SK-N-SH (cell line): ENCODE measurements around the gene ATE1.

Experiments
- CHD2 ChIP-seq: fragments of 150-350 bp; IDR thresholded peaks from 2 replicates; pipeline ENCODE4 v1.6.1; 2018; ENCODE audit warnings: low read length; ENCODE audit not compliant: partially characterized antibody
- SIN3A ChIP-seq: IDR thresholded peaks from 2 replicates; pipeline ENCODE4 v1.6.1; 2012; ENCODE audit warnings: low read depth, mild to moderate bottlenecking, low read length, moderate library complexity, borderline replicate concordance
- TF ChIP-seq, protein P1 (sequence below): IDR thresholded peaks from 2 replicates; pipeline ENCODE4 v1.4.0; 2012; ENCODE audit warnings: low read depth
- TF ChIP-seq, protein P2 (sequence below): fragments of 200-600 bp; sonication (generic); IDR thresholded peaks from 2 replicates; pipeline ENCODE4 v1.6.1; 2017; ENCODE audit warnings: antibody characterized with exemption, mild to moderate bottlenecking, moderate library complexity

DNA sequence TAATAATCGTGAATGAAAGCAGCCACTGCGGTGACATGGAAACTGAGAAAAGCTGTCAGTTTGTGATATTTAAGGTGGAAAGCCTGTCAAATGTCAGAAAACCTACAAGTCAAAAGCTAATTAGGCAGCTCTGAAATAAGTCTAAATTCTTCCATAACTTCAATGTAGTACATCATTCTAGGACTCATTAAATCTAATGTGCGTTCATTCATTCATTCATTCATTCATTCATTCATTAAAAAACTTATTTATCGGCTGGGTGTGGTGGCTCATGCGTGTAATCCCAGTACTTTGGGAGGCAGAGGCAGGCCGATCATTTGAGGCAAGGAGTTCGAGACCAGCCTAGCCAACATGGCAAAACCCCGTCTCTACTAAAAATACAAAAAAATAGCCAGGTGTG lies 79.7 kb downstream of the ATE1 start:
- TF ChIP-seq, protein P1, sequence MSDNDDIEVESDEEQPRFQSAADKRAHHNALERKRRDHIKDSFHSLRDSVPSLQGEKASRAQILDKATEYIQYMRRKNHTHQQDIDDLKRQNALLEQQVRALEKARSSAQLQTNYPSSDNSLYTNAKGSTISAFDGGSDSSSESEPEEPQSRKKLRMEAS: no peak
- TF ChIP-seq, protein P2, sequence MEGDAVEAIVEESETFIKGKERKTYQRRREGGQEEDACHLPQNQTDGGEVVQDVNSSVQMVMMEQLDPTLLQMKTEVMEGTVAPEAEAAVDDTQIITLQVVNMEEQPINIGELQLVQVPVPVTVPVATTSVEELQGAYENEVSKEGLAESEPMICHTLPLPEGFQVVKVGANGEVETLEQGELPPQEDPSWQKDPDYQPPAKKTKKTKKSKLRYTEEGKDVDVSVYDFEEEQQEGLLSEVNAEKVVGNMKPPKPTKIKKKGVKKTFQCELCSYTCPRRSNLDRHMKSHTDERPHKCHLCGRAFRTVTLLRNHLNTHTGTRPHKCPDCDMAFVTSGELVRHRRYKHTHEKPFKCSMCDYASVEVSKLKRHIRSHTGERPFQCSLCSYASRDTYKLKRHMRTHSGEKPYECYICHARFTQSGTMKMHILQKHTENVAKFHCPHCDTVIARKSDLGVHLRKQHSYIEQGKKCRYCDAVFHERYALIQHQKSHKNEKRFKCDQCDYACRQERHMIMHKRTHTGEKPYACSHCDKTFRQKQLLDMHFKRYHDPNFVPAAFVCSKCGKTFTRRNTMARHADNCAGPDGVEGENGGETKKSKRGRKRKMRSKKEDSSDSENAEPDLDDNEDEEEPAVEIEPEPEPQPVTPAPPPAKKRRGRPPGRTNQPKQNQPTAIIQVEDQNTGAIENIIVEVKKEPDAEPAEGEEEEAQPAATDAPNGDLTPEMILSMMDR: no peak
- TF ChIP-seq CHD2 (no peak), SIN3A (no peak)
